ENCODE measurements around the gene KCNT2. TPM values are rescaled to one million over a fixed set of nuclear protein-coding genes. Genes with fewer than 3 reads are reported as not detected.

The KCNT2 gene
- polyA plus RNA-seq, 6 donors from 2014 or later: not detected

DNA sequence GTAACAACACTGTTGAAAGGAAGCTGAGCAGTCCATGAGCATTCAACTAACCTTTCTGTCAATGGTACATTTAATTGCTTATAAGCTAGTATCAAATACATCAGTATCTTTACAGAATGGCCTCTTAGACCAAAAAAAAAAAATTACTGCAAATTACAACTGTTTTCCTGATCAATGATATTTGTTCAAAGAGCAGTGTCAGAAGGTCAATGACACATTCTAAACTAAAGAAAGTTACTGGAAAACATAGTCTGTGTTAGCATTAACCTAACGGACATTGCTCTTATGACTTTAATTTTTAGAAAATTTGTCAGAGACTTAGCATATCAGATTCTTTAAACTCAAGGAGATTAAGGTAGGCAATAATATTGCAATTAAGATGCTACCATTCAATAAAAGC is 162.5 kb downstream of the KCNT2 start:
- Mint-ChIP-seq H3K9me3 (peaks cover 0 to 6% (median 0%) of the 10 kb centered on the region in 7 donors), H3K4me3 (no peak overlapping the region), H3K36me3 (no peaks in the 10 kb centered on the region)

DNA sequence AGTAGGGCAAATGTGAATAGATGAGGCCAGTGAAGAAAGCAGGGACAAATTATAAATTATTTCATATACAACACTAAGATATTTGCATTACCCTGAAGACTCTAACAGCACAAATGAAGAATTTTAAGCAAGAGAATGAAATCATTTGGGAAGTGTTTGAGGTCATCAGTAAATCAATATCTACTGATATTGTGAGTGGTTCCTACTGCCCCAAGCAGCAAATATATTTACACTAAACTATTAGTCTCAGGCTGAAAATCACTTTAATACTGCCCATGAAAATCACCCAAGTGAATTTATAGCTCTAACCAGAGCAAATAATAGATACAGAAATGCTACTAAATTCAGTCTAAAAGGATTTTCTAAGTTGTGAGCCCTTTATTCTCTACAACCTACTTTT is 163.6 kb downstream of the KCNT2 start:
- no peaks in the 10 kb centered on the region for H3K36me3 Mint-ChIP-seq
- H3K4me1 Mint-ChIP-seq: no peaks in the 10 kb centered on the region
- no peak overlapping the region for H3K4me3 Mint-ChIP-seq
- no peaks in the 10 kb centered on the region for H3K27me3 Mint-ChIP-seq
- DNase-seq (no peak), ATAC-seq (ENCODE audit: low read depth in 2 of 2) (no peak)
- H3K9me3 Mint-ChIP-seq: peaks cover 0 to 6% (median 0%) of the 10 kb centered on the region in 7 donors
- no peak overlapping the region for H3K27ac Mint-ChIP-seq

More for the DNA sequence above, 162.5 kb downstream of the KCNT2 start:
- Mint-ChIP-seq H3K27ac (no peak overlapping the region), H3K27me3 (no peaks in the 10 kb centered on the region), H3K4me1 (no peaks in the 10 kb centered on the region)
- DNase-seq (no peak), ATAC-seq (ENCODE audit: low read depth in 2 of 2) (no peak)

DNA sequence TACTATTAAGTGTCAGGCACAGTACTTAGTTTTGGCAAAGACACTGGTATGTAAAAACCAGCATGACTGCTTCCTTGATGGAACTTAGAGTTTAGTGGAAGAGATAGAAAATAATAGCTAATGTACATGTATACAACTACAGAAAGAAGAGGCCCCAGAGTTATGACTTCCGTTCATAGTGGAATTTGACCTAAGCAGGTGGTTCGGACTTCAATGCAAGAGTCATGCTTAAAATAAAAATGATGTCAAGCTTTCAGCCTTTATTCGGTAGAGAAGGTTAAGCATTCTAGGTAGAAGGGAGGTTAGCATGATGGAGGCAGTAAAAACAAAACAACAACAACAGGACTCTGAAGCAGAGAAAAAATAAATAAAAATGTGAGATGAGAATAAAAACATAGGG is 165.9 kb downstream of the KCNT2 start:
- Mint-ChIP-seq H3K4me3 (no peak overlapping the region), H3K36me3 (no peaks in the 10 kb centered on the region), H3K9me3 (peaks cover 0 to 4% (median 0%) of the 10 kb centered on the region in 7 donors), H3K27me3 (no peaks in the 10 kb centered on the region), H3K4me1 (no peaks in the 10 kb centered on the region), H3K27ac (no peak overlapping the region)
- DNase-seq: no peak
- no peak for ATAC-seq (ENCODE audit: low read depth in 2 of 2)

DNA sequence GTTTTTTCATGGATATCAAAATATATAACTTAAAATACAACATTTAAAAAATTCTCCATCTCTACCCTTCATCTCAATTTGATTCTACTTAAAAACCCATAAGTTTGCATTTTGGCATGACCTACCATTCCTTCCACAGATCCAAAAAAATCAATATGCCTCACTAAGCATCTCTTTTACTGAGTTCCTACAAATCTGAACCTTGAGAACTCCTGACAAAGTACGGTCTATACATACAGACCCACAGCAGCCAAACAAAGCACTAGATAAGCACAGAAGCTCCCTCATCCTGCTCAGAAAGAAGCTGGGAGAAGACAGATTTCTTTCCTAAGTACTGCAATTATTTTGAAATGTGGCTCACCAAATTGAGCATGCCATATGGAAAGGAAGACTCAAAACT is 167.5 kb downstream of the KCNT2 start:
- Mint-ChIP-seq H3K4me3 (no peak overlapping the region), H3K9me3 (peaks cover 0 to 2% (median 0%) of the 10 kb centered on the region in 7 donors), H3K27me3 (no peaks in the 10 kb centered on the region), H3K36me3 (no peaks in the 10 kb centered on the region), H3K27ac (no peak overlapping the region), H3K4me1 (no peaks in the 10 kb centered on the region)
- ATAC-seq (ENCODE audit: low read depth in 2 of 2): no peak
- no peak for DNase-seq

DNA sequence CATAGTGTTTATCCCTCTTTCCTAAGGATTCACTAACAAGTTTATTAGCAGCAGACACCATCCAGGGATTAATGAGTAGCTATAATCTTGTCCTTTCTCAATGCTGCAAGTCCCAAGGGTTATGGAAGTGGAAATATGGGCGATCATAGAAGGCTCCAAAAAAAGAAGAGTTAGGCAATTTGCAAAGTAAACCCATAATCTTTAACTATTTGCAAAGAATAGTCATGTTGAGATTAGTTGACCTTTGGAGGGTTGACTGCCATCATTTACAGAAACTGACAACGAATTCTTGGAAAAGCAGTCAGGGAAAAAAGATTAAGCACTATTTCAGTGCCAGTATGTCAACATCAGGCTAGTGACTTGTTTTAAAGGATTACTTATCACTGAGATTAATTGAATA is 169.9 kb downstream of the KCNT2 start:
- no peak overlapping the region for H3K27ac Mint-ChIP-seq
- ATAC-seq (ENCODE audit: low read depth in 2 of 2): no peak
- no peaks in the 10 kb centered on the region for H3K4me1 Mint-ChIP-seq
- H3K27me3 Mint-ChIP-seq: no peaks in the 10 kb centered on the region
- no peaks in the 10 kb centered on the region for H3K36me3 Mint-ChIP-seq
- H3K9me3 Mint-ChIP-seq: peaks cover 0 to 2% (median 0%) of the 10 kb centered on the region in 7 donors
- no peak for DNase-seq
- H3K4me3 Mint-ChIP-seq: no peak overlapping the region

DNA sequence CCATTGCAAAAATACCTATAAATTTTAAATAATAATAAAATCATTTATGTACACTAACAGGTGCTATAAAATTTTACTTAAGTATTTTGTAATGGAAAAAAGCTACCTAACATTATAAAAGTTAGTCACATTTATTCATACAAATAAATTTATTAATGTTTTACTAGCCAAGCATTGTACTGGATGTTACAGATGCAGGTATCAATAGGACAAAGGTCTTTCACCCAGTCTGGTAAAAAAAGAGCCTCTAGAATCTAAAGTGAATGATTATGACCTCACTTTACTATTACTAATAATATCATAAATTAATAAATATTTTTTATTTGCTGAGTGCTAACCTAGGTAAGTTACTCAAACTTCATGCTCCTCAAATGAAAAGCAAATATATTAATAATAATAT is 170.6 kb downstream of the KCNT2 start:
- Mint-ChIP-seq H3K27ac (no peak overlapping the region), H3K4me3 (no peak overlapping the region), H3K36me3 (no peaks in the 10 kb centered on the region), H3K4me1 (no peaks in the 10 kb centered on the region), H3K9me3 (peaks cover 0 to 2% (median 0%) of the 10 kb centered on the region in 7 donors), H3K27me3 (no peaks in the 10 kb centered on the region)
- DNase-seq (no peak), ATAC-seq (ENCODE audit: low read depth in 2 of 2) (no peak)

DNA sequence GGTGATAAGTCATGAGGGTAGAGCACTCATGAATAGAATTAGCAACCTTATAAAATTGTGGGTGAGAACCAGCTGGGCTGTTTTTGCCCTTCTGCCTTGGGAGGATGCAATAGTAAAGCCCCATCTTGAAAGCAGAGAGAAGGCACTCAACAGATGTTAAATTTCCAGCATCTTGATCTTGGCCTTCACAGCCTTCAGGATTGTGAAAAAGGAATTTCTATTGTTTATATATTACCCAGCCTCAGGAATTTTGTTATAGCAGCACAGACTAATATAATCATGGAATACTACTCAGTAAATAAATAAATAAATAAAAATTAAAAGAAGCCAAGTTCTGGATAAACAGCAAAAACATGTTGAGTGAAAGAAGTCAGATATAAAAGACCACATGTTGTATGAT is 175.2 kb downstream of the KCNT2 start:
- no peak overlapping the region for H3K4me3 Mint-ChIP-seq
- no peaks in the 10 kb centered on the region for H3K9me3 Mint-ChIP-seq
- DNase-seq (no peak), ATAC-seq (ENCODE audit: low read depth in 2 of 2) (no peak)
- no peaks in the 10 kb centered on the region for H3K4me1 Mint-ChIP-seq
- no peaks in the 10 kb centered on the region for H3K36me3 Mint-ChIP-seq
- no peaks in the 10 kb centered on the region for H3K27me3 Mint-ChIP-seq
- no peak overlapping the region for H3K27ac Mint-ChIP-seq

DNA sequence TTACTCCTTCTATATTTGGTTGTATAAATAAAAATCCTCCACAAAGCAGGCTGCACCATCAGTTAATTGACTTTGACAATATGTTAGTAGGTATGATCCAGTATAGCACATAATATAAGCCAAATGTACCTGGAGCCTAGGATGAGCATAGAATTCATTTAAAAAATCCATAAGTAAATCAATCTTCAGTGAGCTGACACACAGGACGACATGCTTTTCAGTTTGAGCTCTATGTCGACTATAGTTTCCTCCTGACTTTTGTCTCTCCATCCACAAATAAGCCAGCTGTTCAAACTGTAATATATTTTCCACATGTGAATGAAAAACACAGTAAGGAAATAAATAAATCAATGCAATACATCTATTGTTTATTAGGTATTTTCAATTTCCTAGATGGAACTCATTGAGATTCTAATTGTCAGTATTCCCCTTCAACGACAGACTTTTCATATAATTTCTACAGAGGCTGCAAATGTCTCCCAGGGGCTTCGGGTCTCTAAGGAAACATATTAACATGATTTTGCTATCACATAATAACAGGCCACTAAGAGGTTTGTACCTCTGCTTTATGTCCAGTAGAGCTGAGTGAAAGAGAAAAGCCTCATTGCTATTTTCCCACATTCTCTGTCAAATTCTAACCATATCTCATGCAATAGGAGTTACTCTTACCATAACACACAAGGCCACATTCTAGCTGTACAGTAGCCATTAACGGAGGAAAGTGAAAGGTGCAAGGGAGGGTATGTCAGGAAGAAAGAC is 180.1 kb downstream of the KCNT2 start:
- H3K27ac Mint-ChIP-seq: no peak overlapping the region
- no peaks in the 10 kb centered on the region for H3K9me3 Mint-ChIP-seq
- no peak for DNase-seq
- no peaks in the 10 kb centered on the region for H3K36me3 Mint-ChIP-seq
- H3K4me3 Mint-ChIP-seq: no peak overlapping the region
- no peak for ATAC-seq (ENCODE audit: low read depth in 2 of 2)
- H3K4me1 Mint-ChIP-seq: no peaks in the 10 kb centered on the region
- H3K27me3 Mint-ChIP-seq: no peaks in the 10 kb centered on the region

DNA sequence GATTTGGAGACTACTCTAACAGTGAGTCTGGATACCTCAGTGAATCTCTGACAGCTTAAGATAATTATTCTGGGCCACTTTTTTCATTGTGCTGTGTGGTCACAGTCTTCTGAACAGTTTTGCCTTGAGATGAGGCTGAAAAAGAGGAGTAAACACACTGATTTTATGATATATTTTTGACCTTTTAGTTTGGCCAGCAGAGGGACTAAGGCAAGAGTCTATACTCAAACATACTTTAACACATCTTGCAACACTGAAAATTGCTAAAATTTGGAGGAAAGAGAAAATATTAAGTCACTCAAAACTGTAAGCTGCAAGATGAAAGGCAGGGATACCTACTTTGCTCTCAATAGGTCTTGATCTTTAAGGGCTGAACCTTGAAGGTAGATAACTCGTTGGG is 182.7 kb downstream of the KCNT2 start:
- Mint-ChIP-seq H3K4me3 (no peak overlapping the region), H3K4me1 (no peaks in the 10 kb centered on the region), H3K9me3 (no peaks in the 10 kb centered on the region), H3K27me3 (no peaks in the 10 kb centered on the region), H3K27ac (no peak overlapping the region), H3K36me3 (no peaks in the 10 kb centered on the region)
- DNase-seq: no peak
- no peak for ATAC-seq (ENCODE audit: low read depth in 2 of 2)

DNA sequence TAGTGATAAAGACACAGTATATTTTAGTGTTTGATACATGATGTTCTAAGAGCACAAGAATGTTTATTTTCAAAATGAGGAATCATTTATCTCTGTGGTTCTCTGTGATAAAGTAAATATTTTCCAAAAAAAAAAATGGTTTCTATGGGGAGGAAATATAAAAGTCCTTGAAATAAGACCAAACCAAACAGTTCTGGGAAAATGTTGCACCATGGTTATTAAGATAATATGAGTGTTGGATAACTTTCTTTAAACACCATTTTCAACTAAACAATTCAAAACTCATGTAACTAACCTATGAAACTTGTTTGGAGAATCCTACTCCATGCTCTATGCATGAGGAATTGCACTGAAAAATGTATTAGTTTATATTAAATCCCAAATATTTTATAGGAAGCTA is 184.6 kb downstream of the KCNT2 start:
- Mint-ChIP-seq H3K9me3 (peaks cover 0 to 4% (median 0%) of the 10 kb centered on the region in 7 donors), H3K27ac (no peak overlapping the region), H3K27me3 (no peaks in the 10 kb centered on the region), H3K36me3 (no peaks in the 10 kb centered on the region), H3K4me1 (no peaks in the 10 kb centered on the region), H3K4me3 (no peak overlapping the region)
- DNase-seq (no peak), ATAC-seq (ENCODE audit: low read depth in 2 of 2) (no peak)

DNA sequence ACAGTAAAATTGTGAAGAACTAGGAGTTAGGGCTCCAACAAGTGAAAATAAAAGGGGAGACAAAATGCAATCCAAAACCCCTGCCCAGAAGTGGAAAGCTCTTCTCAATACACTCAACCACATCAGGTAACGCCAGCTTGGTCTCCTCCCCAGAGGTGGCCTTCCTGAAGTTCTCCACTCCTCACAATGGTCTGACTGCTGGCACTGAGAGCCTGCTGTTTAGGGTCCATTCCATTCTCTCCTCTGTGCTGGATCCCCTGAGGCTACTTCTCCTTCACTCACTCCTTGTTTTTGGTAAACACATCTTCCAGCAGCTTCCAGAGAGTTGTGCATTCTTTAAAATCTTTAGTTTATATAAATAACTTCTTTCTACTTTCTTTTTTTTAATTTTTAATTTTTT is 189.5 kb downstream of the KCNT2 start:
- Mint-ChIP-seq H3K36me3 (no peaks in the 10 kb centered on the region), H3K27ac (no peak overlapping the region), H3K4me3 (no peak overlapping the region), H3K9me3 (peaks cover 0 to 4% (median 0%) of the 10 kb centered on the region in 7 donors), H3K27me3 (peaks cover 0 to 3% (median 0%) of the 10 kb centered on the region in 3 donors), H3K4me1 (no peaks in the 10 kb centered on the region)
- no peak for DNase-seq
- ATAC-seq (ENCODE audit: low read depth in 2 of 2): no peak

DNA sequence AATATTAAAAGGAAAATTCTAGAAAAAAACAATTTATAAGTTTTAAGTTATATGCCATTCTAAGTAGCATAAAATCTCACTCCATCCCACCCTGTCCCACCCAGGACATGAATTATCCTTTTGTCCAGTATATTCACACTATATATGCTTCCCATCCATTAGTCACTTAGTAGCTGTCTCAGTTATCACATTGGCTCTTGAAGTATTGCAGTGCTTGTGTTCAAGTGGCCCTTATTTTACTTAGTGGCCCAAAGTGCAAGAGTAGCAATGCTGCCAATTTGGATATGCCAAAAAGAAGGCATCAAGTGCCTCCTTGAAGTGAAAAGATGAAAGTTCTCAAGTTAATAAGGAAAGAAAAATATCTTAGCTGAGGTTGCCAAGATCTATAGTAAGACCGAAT is 192.3 kb downstream of the KCNT2 start:
- no peak overlapping the region for H3K4me3 Mint-ChIP-seq
- H3K27me3 Mint-ChIP-seq: peaks cover 0 to 3% (median 0%) of the 10 kb centered on the region in 3 donors
- H3K27ac Mint-ChIP-seq: no peak overlapping the region
- H3K4me1 Mint-ChIP-seq: no peaks in the 10 kb centered on the region
- ATAC-seq (ENCODE audit: low read depth in 2 of 2): no peak
- DNase-seq: no peak
- peaks cover 0 to 4% (median 1%) of the 10 kb centered on the region in 7 donors for H3K9me3 Mint-ChIP-seq
- H3K36me3 Mint-ChIP-seq: no peaks in the 10 kb centered on the region

DNA sequence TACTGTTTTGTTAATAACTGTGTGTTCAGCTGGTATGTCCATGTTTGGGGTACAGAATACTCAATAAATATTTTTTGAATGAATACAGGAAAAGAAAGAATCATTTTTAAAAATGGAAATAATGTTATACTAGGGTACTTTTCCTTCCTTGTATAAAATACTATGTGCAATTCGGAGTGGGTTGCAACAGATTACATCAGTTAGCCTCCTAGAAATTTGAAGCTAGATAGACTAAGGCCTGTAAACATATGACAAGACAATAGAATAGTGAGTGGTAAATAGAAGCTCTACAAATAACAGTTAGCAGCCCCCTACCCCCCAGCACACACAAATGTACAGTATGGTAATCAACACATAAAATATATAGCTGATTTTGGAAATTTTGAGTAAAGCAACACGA is 195.9 kb downstream of the KCNT2 start:
- peaks cover 0 to 5% (median 0%) of the 10 kb centered on the region in 7 donors for H3K9me3 Mint-ChIP-seq
- H3K27me3 Mint-ChIP-seq: peaks cover 0 to 3% (median 0%) of the 10 kb centered on the region in 3 donors
- H3K4me1 Mint-ChIP-seq: no peaks in the 10 kb centered on the region
- no peak overlapping the region for H3K27ac Mint-ChIP-seq
- no peak for DNase-seq
- no peaks in the 10 kb centered on the region for H3K36me3 Mint-ChIP-seq
- no peak overlapping the region for H3K4me3 Mint-ChIP-seq
- ATAC-seq (ENCODE audit: low read depth in 2 of 2): no peak

DNA sequence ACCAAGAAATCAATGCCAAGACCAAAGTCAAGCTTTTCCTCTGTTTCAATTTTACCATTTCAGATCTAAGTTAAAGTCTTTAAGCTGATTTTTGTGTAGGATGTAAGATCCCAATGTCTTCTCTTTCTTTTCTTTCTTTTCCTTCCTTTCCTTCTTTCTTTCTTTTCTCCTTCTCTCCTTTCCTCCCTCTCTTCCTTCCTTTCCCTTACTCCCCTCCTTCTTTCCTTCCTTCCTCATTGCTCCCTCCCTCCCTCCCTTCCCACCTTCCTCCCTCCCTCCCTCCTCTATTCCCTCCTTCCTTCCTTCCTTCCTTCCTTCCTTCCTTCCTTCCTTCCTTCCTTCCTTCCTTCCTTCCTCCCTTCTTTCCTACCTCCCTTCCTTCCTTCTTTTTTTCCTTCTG is 197.5 kb downstream of the KCNT2 start:
- H3K4me3 Mint-ChIP-seq: no peak overlapping the region
- DNase-seq: no peak
- H3K4me1 Mint-ChIP-seq: no peaks in the 10 kb centered on the region
- no peaks in the 10 kb centered on the region for H3K27me3 Mint-ChIP-seq
- ATAC-seq (ENCODE audit: low read depth in 2 of 2): no peak
- H3K36me3 Mint-ChIP-seq: no peaks in the 10 kb centered on the region
- peaks cover 0 to 5% (median 0%) of the 10 kb centered on the region in 7 donors for H3K9me3 Mint-ChIP-seq
- no peak overlapping the region for H3K27ac Mint-ChIP-seq

DNA sequence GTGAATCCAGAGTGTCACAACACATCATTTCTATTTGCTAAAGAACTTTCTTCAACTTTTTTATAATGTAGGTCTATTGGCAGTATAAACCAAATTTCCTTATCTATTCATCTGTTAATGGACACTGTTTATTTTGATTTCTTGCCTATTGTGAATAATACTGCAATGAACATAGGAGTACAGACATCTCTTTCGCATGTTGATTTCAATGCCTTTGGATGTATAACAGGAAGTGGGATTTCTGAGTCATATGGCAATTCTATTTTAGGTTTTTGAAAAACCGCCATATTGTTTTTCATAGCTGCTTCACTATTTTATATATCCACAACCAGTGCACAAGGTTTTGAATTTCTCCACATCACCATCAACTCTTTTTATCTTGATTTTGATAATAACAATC is 198.7 kb downstream of the KCNT2 start:
- no peaks in the 10 kb centered on the region for H3K36me3 Mint-ChIP-seq
- ATAC-seq (ENCODE audit: low read depth in 2 of 2): no peak
- H3K4me3 Mint-ChIP-seq: no peak overlapping the region
- H3K27me3 Mint-ChIP-seq: no peaks in the 10 kb centered on the region
- DNase-seq: no peak
- no peak overlapping the region for H3K27ac Mint-ChIP-seq
- no peaks in the 10 kb centered on the region for H3K4me1 Mint-ChIP-seq
- peaks cover 0 to 5% (median 0%) of the 10 kb centered on the region in 7 donors for H3K9me3 Mint-ChIP-seq
